GM13977 (cell line): ENCODE results near the gene VSIG4.
"Not testable (repeated sequence)": the region's sequence is repeated elsewhere in the genome, so short reads cannot be mapped to it uniquely, and the experiment has no call there.

Experiments used
- DNase-seq: peaks from one replicate; pipeline ENCODE4 v3.0.0; 2012; ENCODE audit warnings: low spot score
- in situ Hi-C: fragments of 300-500 bp; cut with MboI; formaldehyde crosslinking; loops from one replicate; pipeline ENCODE4 v1.12.0; 2022; ENCODE audit warnings: low sequenced_read_pairs, low pct_unique_long_range_greater_than_20kb, mixed read lengths, inconsistent platforms; ENCODE audit not compliant: unreplicated experiment
- TF ChIP-seq, protein P1 (sequence below): IDR thresholded peaks from 2 replicates; pipeline ENCODE4 v1.5.1; 2012; ENCODE audit warnings: mild to moderate bottlenecking, control low read depth; ENCODE audit not compliant: insufficient read depth; ENCODE audit errors: extremely low read depth, missing control alignments

The VSIG4 gene

GRCh38 chrX:65993332-65993731 is 46.5 kb downstream of the VSIG4 start:
- TF ChIP-seq, protein P1, sequence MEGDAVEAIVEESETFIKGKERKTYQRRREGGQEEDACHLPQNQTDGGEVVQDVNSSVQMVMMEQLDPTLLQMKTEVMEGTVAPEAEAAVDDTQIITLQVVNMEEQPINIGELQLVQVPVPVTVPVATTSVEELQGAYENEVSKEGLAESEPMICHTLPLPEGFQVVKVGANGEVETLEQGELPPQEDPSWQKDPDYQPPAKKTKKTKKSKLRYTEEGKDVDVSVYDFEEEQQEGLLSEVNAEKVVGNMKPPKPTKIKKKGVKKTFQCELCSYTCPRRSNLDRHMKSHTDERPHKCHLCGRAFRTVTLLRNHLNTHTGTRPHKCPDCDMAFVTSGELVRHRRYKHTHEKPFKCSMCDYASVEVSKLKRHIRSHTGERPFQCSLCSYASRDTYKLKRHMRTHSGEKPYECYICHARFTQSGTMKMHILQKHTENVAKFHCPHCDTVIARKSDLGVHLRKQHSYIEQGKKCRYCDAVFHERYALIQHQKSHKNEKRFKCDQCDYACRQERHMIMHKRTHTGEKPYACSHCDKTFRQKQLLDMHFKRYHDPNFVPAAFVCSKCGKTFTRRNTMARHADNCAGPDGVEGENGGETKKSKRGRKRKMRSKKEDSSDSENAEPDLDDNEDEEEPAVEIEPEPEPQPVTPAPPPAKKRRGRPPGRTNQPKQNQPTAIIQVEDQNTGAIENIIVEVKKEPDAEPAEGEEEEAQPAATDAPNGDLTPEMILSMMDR: no peak
- DNase-seq: no peak
- in situ Hi-C loops: loop anchor here (25.0 kb wide), 1 partner anchor 256 kb away; no protein-coding TSS in a partner anchor

DNA sequence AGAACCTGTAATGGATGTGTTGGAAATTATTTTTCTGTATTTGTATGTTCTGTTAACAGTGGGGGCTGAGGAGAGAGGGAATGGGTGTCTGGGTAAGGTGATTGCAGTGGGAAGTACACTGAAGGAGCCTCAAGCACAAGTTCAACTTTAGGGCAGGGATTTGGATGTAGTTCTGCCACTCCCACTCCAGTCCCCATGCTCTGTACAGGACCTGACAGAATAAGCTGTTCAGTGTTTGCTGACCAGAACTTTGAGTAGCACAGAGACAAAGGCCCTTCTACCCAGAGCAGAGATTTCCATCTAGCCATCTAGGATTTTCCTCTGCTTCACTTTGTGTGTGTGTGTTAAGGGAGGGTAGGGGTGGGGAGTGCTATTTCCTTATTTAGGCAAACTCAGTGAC is 49.2 kb downstream of the VSIG4 start:
- TF ChIP-seq, protein P1: no peak
- in situ Hi-C loops: loop anchor here (25.0 kb wide), 1 partner anchor 253 kb away; no protein-coding TSS in a partner anchor
- DNase-seq: no peak

DNA sequence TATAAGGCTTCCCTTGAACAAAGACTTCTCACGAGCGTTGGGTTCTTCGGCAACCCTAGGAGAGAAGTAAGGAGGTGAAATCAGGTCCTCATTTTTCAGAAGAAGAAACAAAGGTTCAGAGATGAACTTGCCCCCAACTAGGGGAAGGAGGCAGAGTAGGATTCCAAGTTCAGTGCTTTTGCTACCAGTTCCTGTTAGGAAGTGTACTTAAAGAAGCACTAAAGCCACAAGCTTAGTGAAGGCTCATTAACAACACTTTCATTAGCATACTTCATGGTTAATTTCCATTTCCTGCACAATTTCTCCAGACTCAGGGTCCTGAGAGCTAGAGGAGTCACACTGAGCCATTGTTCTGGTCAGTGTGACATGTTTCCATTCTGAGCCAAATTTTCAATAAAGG is 52.1 kb downstream of the VSIG4 start:
- no peak for DNase-seq
- TF ChIP-seq, protein P1: no peak
- in situ Hi-C loops: loop anchor here (25.0 kb wide), 1 partner anchor 251 kb away; no protein-coding TSS in a partner anchor

DNA sequence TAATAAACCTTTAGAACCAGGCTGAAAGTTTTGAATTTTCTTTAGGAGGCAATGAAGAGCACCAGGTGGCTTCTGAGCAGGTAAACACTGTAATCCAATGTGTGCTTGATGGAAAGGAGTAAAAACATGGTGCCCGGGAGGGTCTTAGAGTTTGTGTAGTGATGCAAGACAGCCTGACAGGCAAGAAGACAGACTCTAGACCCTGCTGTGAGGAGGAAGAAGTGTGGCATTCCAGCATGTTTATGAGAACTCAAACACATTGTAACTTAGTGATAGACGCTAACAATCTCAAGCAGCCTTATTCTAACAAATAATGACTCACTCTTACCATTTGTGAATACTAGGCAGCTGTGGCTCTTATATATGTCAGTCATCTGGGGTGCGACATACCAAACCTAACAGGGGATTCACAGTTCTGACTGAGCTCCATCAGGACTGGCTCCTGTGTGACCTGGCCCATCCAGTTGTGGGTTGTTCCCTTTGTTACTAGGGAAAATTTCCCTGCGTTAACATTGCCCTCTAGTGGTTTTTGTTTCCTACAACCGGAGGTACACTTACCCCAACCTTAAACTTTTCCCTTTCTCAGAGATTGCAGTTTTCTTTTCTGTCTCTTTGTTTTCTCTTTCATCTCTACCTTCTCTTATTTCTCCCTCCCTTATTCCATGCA is 53.8 kb downstream of the VSIG4 start:
- TF ChIP-seq, protein P1: peak; percentile 51
- DNase-seq: no peak
- in situ Hi-C loops: loop anchor here (25.0 kb wide), 1 partner anchor 249 kb away; no protein-coding TSS in a partner anchor

- in situ Hi-C loops: loop anchor here (25.0 kb wide), 1 partner anchor 248 kb away; no protein-coding TSS in a partner anchor
- no peak for DNase-seq
- TF ChIP-seq, protein P1: no peak
Measured at GRCh38 chrX:65985211-65985610, 54.7 kb downstream of the VSIG4 start.

GRCh38 chrX:65977161-65977560 is 62.7 kb downstream of the VSIG4 start:
- not testable (repeated sequence) for DNase-seq
- in situ Hi-C loops: loop anchor here (25.0 kb wide), 1 partner anchor 240 kb away; no protein-coding TSS in a partner anchor

DNA sequence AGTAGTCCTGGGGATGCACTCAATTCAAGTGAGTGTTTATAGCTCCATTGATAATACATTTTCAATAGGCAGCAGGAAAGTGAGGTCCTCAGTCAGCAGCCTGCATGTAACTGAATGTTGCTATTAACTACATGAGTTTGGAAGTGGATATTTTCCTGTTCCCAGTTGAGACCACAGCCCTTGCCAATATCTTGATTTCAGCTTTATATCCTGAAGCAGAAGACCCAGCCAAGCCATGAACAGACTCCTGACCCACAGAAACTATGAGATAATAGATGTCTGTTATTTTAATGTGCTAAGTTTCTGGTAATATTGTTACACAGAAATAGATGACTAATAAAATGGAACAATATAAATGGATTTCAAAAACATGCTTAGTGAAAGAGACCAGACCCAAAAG is 63.7 kb downstream of the VSIG4 start:
- in situ Hi-C loops: loop anchor here (25.0 kb wide), 1 partner anchor 239 kb away; no protein-coding TSS in a partner anchor
- TF ChIP-seq, protein P1: no peak

GRCh38 chrX:65975161-65975751 is 64.6 kb downstream of the VSIG4 start:
- in situ Hi-C loops: loop anchor here (25.0 kb wide), 1 partner anchor 238 kb away; no protein-coding TSS in a partner anchor

More for the DNA sequence above, 63.7 kb downstream of the VSIG4 start:
- no peak for DNase-seq

More at GRCh38 chrX:65975161-65975751, 64.6 kb downstream of the VSIG4 start:
- DNase-seq: not testable (repeated sequence)
